HepG2 (cell line): Measurements from ENCODE around the gene STK10. TPM values are rescaled to one million over a fixed set of nuclear protein-coding genes. Genes with fewer than 3 reads are reported as not detected.

Experiments
- CC2D1A ChIP-seq: sonication (generic); formaldehyde crosslinking; IDR thresholded peaks from 2 replicates; pipeline ENCODE4 v1.8.1; 2023; ENCODE audit warnings: mild to moderate bottlenecking, missing genetic modification reagents
- CHD4 ChIP-seq: fragments of 200-600 bp; sonication (generic); IDR thresholded peaks from 2 replicates; pipeline ENCODE4 v1.7.0; 2017; ENCODE audit warnings: mild to moderate bottlenecking, low read length, borderline replicate concordance
- DNMT1 ChIP-seq: sonication (generic); formaldehyde crosslinking; IDR thresholded peaks from 2 replicates; pipeline ENCODE4 v1.5.1; 2020; ENCODE audit warnings: mild to moderate bottlenecking, missing genetic modification reagents
- DR1 ChIP-seq: sonication (generic); formaldehyde crosslinking; IDR thresholded peaks from 2 replicates; pipeline ENCODE4 v1.8.0; 2021; ENCODE audit warnings: mild to moderate bottlenecking, missing genetic modification reagents, inconsistent platforms
- HIVEP1 ChIP-seq: sonication (generic); formaldehyde crosslinking; IDR thresholded peaks from 2 replicates; pipeline ENCODE4 v1.4.0; 2020; ENCODE audit warnings: mild to moderate bottlenecking, missing genetic modification reagents
- HMG20A ChIP-seq: IDR thresholded peaks from 2 replicates; pipeline ENCODE4 v1.6.1; 2016; ENCODE audit warnings: borderline replicate concordance
- HNF4A ChIP-seq: sonication (generic); formaldehyde crosslinking; IDR thresholded peaks from 2 replicates; pipeline ENCODE4 v1.4.0; 2020; ENCODE audit warnings: missing genetic modification reagents
- IKZF5 ChIP-seq: IDR thresholded peaks from 2 replicates; pipeline ENCODE4 v1.6.1; 2018; ENCODE audit warnings: missing genetic modification reagents, mild to moderate bottlenecking, missing compliant biosample characterization
- IRX3 ChIP-seq: sonication (generic); formaldehyde crosslinking; IDR thresholded peaks from 2 replicates; pipeline ENCODE4 v1.8.1; 2023; ENCODE audit warnings: mild to moderate bottlenecking, low read depth, missing genetic modification reagents, borderline replicate concordance
- JUND ChIP-seq: sonication (generic); formaldehyde crosslinking; IDR thresholded peaks from 2 replicates; pipeline ENCODE4 v1.8.0; 2022; ENCODE audit warnings: mild to moderate bottlenecking, missing genetic modification reagents
- MBD4 ChIP-seq: IDR thresholded peaks from 2 replicates; pipeline ENCODE4 v1.6.1; 2012; ENCODE audit warnings: low read length, inconsistent platforms, borderline replicate concordance
- MED8 ChIP-seq: sonication (generic); formaldehyde crosslinking; IDR thresholded peaks from 2 replicates; pipeline ENCODE4 v1.8.1; 2023; ENCODE audit warnings: mild to moderate bottlenecking, missing genetic modification reagents; ENCODE audit not compliant: insufficient replicate concordance
- MXD3 ChIP-seq: IDR thresholded peaks from 2 replicates; pipeline ENCODE4 v1.6.1; 2016; ENCODE audit warnings: mild to moderate bottlenecking, missing biosample characterization, missing genetic modification reagents
- MYNN ChIP-seq: sonication (generic); formaldehyde crosslinking; IDR thresholded peaks from 2 replicates; pipeline ENCODE4 v1.4.0; 2020; ENCODE audit warnings: mild to moderate bottlenecking, low read depth, missing genetic modification reagents
- NR2C2 ChIP-seq: sonication (generic); formaldehyde crosslinking; IDR thresholded peaks from 2 replicates; pipeline ENCODE4 v1.4.0; 2020; ENCODE audit warnings: missing genetic modification reagents, mild to moderate bottlenecking, moderate library complexity, borderline replicate concordance
- POGZ ChIP-seq: sonication (generic); formaldehyde crosslinking; IDR thresholded peaks from 2 replicates; pipeline ENCODE4 v1.4.0; 2020; ENCODE audit warnings: mild to moderate bottlenecking, missing genetic modification reagents
- SIX1 ChIP-seq: sonication (generic); formaldehyde crosslinking; IDR thresholded peaks from 2 replicates; pipeline ENCODE4 v1.4.0; 2020; ENCODE audit warnings: missing genetic modification reagents, borderline replicate concordance
- SKI ChIP-seq: fragments of 450-650 bp; IDR thresholded peaks from one replicate; pipeline ENCODE4 v1.6.1; 2018; ENCODE audit warnings: mild to moderate bottlenecking; ENCODE audit not compliant: partially characterized antibody
- U2AF1 ChIP-seq: fragments of 200-400 bp; formaldehyde crosslinking; optimal IDR thresholded peaks from 2 replicates; pipeline ENCODE3; 2017; ENCODE audit warnings: mild to moderate bottlenecking, low read depth, low read length
- WIZ ChIP-seq: sonication (generic); formaldehyde crosslinking; IDR thresholded peaks from 2 replicates; pipeline ENCODE4 v1.5.1; 2020; ENCODE audit warnings: mild to moderate bottlenecking, missing genetic modification reagents
- ZFAT ChIP-seq: sonication (generic); formaldehyde crosslinking; conservative IDR thresholded peaks from 2 replicates; pipeline ENCODE4 v1.8.1; 2023; ENCODE audit warnings: missing genetic modification reagents, inconsistent platforms
- ZFP1 ChIP-seq: IDR thresholded peaks from 2 replicates; pipeline ENCODE4 v1.6.1; 2016
- ZNF10 ChIP-seq: sonication (generic); formaldehyde crosslinking; IDR thresholded peaks from 2 replicates; pipeline ENCODE4 v1.4.0; 2020; ENCODE audit warnings: mild to moderate bottlenecking, low read depth, missing genetic modification reagents, borderline replicate concordance
- ZNF12 ChIP-seq: sonication (generic); formaldehyde crosslinking; IDR thresholded peaks from 2 replicates; pipeline ENCODE4 v1.5.0; 2020; ENCODE audit warnings: missing genetic modification reagents
- ZNF276 ChIP-seq: sonication (generic); formaldehyde crosslinking; IDR thresholded peaks from 2 replicates; pipeline ENCODE4 v1.4.0; 2020; ENCODE audit warnings: mild to moderate bottlenecking, low read depth, missing genetic modification reagents
- ZNF331 ChIP-seq: sonication (generic); formaldehyde crosslinking; IDR thresholded peaks from 2 replicates; pipeline ENCODE4 v1.4.0; 2020; ENCODE audit warnings: missing genetic modification reagents
- ZNF350 ChIP-seq: sonication (generic); formaldehyde crosslinking; IDR thresholded peaks from 2 replicates; pipeline ENCODE4 v1.4.0; 2020; ENCODE audit warnings: mild to moderate bottlenecking, low read depth, missing genetic modification reagents, borderline replicate concordance
- ZNF749 ChIP-seq: sonication (generic); formaldehyde crosslinking; IDR thresholded peaks from 2 replicates; pipeline ENCODE4 v1.8.0; 2022; ENCODE audit warnings: mild to moderate bottlenecking, missing genetic modification reagents, moderate library complexity, borderline replicate concordance
- ZNF775 ChIP-seq: sonication (generic); formaldehyde crosslinking; IDR thresholded peaks from 2 replicates; pipeline ENCODE4 v1.4.0; 2020; ENCODE audit warnings: missing genetic modification reagents, mild to moderate bottlenecking, moderate library complexity, borderline replicate concordance
- polyA plus RNA-seq, 8 experiments: library from polyadenylated mRNA; depleted of rRNA in 3 of 8; stranded (reverse) in 7 of 8; unstranded in 1 of 8; fragments of >200 nt; fragmentation: Illumina TruSeq in 4 of 8; extraction: Trizol in 4 of 8; gene quantifications; 2 replicates each; pipeline versions ENCODE4 v1.2.1 to v1.2.3, GENCODE V29; 2011 to 2016; ENCODE audit warnings: low read depth in 4 of 8, missing spikeins in 1 of 8, mixed read lengths in 1 of 8; ENCODE audit not compliant: insufficient read depth in 1 of 8
- total RNA-seq, 5 experiments: library from RNA; depleted of rRNA; stranded (reverse); fragments of >200 nt; fragmentation: Illumina TruSeq; extraction: Trizol; gene quantifications; 2 replicates each; pipeline ENCODE4 v1.2.3, GENCODE V29; 2016; ENCODE audit warnings: low read depth in 1 of 5
- TF ChIP-seq, protein P1 (sequence below): sonication (generic); formaldehyde crosslinking; IDR thresholded peaks from 2 replicates; pipeline ENCODE4 v1.4.0; 2020; ENCODE audit warnings: mild to moderate bottlenecking, missing genetic modification reagents

Gene STK10
- total and polyA plus RNA-seq, 2 of the 13 experiments (the other 11 are each of a cell fraction or from before 2014, with no cell fraction given) = 7.0 to 7.2 TPM

GRCh38 chr5:172156541-172156994, 31.5 kb downstream of the STK10 start (continued):
- TF ChIP-seq ZNF276 (CRISPR knock-in tag) = no peak
- no peak for TF ChIP-seq CC2D1A (CRISPR knock-in tag)
- no peak for TF ChIP-seq DNMT1
- TF ChIP-seq SIX1 (CRISPR knock-in tag) = no peak
- TF ChIP-seq JUND (CRISPR knock-in tag) = no peak
- TF ChIP-seq DR1 (CRISPR knock-in tag) = no peak
- no peak for TF ChIP-seq MXD3 (CRISPR knock-in tag)
- no peak for TF ChIP-seq ZNF12 (CRISPR knock-in tag)
- peak; percentile 95 for TF ChIP-seq HNF4A
- no peak for TF ChIP-seq U2AF1
- TF ChIP-seq, protein P1, sequence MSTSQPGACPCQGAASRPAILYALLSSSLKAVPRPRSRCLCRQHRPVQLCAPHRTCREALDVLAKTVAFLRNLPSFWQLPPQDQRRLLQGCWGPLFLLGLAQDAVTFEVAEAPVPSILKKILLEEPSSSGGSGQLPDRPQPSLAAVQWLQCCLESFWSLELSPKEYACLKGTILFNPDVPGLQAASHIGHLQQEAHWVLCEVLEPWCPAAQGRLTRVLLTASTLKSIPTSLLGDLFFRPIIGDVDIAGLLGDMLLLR (CRISPR knock-in tag) = no peak
- TF ChIP-seq WIZ (CRISPR knock-in tag) = no peak
- TF ChIP-seq POGZ (CRISPR knock-in tag) = 0 out of 2 replicates have a peak, but pooled peaks have one; percentile 33
- no peak for TF ChIP-seq ZNF775 (CRISPR knock-in tag)
- no peak for TF ChIP-seq MBD4
- TF ChIP-seq SKI = no peak
- TF ChIP-seq ZNF749 (CRISPR knock-in tag) = no peak
- TF ChIP-seq IKZF5 (CRISPR knock-in tag) = 0 out of 2 replicates have a peak, but pooled peaks have one; percentile 60
- TF ChIP-seq HMG20A (CRISPR knock-in tag) = peak; percentile 57; the same call in 1 of the 2 replicates
- TF ChIP-seq MYNN (CRISPR knock-in tag) = no peak
- no peak for TF ChIP-seq ZFAT (CRISPR knock-in tag)
- no peak for TF ChIP-seq ZNF350 (CRISPR knock-in tag)
- TF ChIP-seq ZFP1 (CRISPR knock-in tag) = no peak
- TF ChIP-seq IRX3 (CRISPR knock-in tag) = no peak
- TF ChIP-seq HIVEP1 (CRISPR knock-in tag) = no peak
- TF ChIP-seq ZNF10 = no peak
- no peak for TF ChIP-seq CHD4
- TF ChIP-seq NR2C2 (CRISPR knock-in tag) = peak; percentile 27; the same call in 1 of the 2 replicates
- peak; percentile 34; the same call in 1 of the 2 replicates for TF ChIP-seq ZNF331 (CRISPR knock-in tag)
- TF ChIP-seq MED8 (CRISPR knock-in tag) = no peak
